ENCODE data around the gene MED26. TPM values are rescaled to one million over a fixed set of nuclear protein-coding genes. Genes with fewer than 3 reads are reported as not detected.

Gene MED26
- total RNA-seq, 1 donor from 2014 or later, result 11.7 TPM

- H3K4me1 Mint-ChIP-seq, result no peaks in the 10 kb centered on the region
These were observed 102.1 kb downstream of the MED26 start for GRCh38 chr19:16525751-16526481.

DNA sequence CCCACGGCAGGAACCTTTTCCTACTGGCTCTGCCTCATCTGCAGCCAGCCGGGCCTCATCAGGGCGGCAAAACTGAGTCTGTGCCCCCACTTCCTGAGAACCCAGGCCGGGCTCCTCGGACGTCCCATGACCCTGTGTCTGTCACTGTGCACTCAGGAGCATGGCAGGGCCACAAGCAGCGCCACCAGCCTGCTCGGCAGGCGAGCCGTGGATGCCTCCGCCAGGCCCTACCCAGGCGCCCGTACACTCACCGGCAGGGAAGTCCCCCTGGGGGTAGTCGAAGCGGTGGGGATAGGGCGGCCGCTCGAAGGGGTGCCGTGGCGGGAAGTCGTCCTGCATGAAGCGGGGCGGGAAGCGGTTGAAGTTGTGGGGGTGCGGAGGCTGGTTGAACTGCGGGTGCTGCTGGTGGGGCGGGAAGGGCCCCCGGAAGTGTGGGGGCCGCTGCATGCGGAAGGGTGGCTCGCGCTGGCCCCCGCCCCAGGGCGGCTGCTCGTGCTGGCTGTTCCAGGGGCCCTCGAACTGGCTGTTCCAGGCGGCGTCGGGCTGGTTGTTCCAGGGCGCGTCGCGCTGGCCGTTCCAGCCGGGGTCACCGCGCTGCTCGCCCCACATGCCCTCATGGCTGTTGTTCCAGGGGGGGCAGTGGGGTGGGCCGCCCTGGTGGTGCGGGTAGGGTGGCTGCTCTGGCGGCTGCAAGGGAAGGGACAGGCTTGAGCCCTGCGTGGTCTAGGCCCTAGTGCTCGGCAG, 102.8 kb downstream of the MED26 start:
- peaks cover 11% of the 10 kb centered on the region for H3K36me3 Mint-ChIP-seq (ENCODE audit: low read depth)
- DNase-seq (ENCODE audit: low read depth, low spot score), result no peak

More at GRCh38 chr19:16525751-16526481, 102.1 kb downstream of the MED26 start:
- H3K9me3 Mint-ChIP-seq, result no peaks in the 10 kb centered on the region
- H3K27me3 Mint-ChIP-seq (ENCODE audit: low read depth), result no peaks in the 10 kb centered on the region
- DNase-seq (ENCODE audit: low read depth, low spot score), result no peak
- no peak overlapping the region for H3K4me3 Mint-ChIP-seq
- TF ChIP-seq, protein P1, sequence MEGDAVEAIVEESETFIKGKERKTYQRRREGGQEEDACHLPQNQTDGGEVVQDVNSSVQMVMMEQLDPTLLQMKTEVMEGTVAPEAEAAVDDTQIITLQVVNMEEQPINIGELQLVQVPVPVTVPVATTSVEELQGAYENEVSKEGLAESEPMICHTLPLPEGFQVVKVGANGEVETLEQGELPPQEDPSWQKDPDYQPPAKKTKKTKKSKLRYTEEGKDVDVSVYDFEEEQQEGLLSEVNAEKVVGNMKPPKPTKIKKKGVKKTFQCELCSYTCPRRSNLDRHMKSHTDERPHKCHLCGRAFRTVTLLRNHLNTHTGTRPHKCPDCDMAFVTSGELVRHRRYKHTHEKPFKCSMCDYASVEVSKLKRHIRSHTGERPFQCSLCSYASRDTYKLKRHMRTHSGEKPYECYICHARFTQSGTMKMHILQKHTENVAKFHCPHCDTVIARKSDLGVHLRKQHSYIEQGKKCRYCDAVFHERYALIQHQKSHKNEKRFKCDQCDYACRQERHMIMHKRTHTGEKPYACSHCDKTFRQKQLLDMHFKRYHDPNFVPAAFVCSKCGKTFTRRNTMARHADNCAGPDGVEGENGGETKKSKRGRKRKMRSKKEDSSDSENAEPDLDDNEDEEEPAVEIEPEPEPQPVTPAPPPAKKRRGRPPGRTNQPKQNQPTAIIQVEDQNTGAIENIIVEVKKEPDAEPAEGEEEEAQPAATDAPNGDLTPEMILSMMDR (conservative IDR thresholded peaks at IDR 0.05), result no peak
- no peak overlapping the region for H3K27ac Mint-ChIP-seq (ENCODE audit: unreplicated experiment)
- H3K36me3 Mint-ChIP-seq (ENCODE audit: low read depth), result peaks cover 11% of the 10 kb centered on the region

More for the DNA sequence above, 102.8 kb downstream of the MED26 start:
- H3K9me3 Mint-ChIP-seq, result no peaks in the 10 kb centered on the region
- H3K4me1 Mint-ChIP-seq, result no peaks in the 10 kb centered on the region
- H3K4me3 Mint-ChIP-seq, result no peak overlapping the region
- no peaks in the 10 kb centered on the region for H3K27me3 Mint-ChIP-seq (ENCODE audit: low read depth)
- TF ChIP-seq, protein P1 (conservative IDR thresholded peaks at IDR 0.05), result no peak
- no peak overlapping the region for H3K27ac Mint-ChIP-seq (ENCODE audit: unreplicated experiment)

Other genes starting within 250 kb of the MED26 start
- 57.6 and 62.9 TPM in 2 replicates for gene EPS15L1, start 156.2 kb downstream of the MED26 start, total RNA-seq
- not detected in 2 replicates for gene CALR3, start 132.0 kb downstream of the MED26 start, total RNA-seq
- 9.0 and 9.6 TPM in 2 replicates for gene C19orf44, start 131.8 kb downstream of the MED26 start, total RNA-seq
- gene CHERP, start 85.8 kb downstream of the MED26 start, total RNA-seq, result 93.3 and 95.7 TPM in 2 replicates
- gene SLC35E1, start 55.8 kb downstream of the MED26 start, total RNA-seq, result 30.4 and 32.5 TPM in 2 replicates
- 78.7 and 79.1 TPM in 2 replicates for gene SMIM7, start 31.9 kb upstream of the MED26 start, total RNA-seq
- 3.4 and 4.4 TPM in 2 replicates for gene TMEM38A, start 32.9 kb upstream of the MED26 start, total RNA-seq
- gene NWD1, start 91.6 kb upstream of the MED26 start, total RNA-seq, result 0.02 TPM in 1 of 2 replicates, not detected in the other
- 59.9 and 64.4 TPM in 2 replicates for gene SIN3B, start 201.2 kb upstream of the MED26 start, total RNA-seq

Measured in neural crest cell (in vitro differentiated cells).